ENCODE measurements around the gene LRRC31.

LRRC31 gene

DNA sequence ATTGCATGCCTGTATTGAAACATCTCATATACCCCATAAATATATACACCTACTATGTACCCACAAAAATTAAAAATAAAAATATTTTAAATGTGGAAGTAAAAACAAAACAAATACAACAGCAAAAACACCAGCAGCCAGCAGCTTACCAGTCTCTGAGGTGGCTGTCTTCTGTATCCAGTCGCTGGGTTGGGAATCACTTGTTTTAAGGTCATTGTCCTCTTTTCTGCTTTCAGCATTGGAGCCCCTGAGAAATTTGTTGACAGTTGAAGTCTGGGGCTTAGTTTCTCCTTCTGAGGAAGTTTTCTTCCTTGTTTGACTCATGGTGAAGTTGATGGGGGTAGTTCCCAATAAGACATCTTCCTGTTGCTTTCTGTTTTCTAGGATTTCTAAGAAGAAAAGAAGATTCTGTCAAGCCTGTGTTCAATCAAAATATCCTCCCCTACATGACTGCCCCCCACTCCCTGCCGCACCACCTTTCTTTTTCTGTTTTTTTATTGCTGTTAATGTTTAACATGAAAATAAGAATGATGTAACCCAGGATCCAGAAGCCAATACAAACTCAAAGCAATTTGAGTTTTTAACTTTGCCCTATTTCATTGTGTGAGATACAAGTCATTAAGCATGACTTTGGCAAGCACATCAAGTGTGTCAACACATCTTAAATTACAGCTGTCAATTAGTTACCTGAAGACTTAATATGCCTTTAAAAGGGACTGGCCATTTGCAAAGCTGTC lies at the start of gene LRRC31:
Gene LRRC31 (minus strand): TSS at position 452 of the 737 bp plus-strand sequence. CDS start 128 bp downstream, at position 324.
- no peak for DNase-seq

DNA sequence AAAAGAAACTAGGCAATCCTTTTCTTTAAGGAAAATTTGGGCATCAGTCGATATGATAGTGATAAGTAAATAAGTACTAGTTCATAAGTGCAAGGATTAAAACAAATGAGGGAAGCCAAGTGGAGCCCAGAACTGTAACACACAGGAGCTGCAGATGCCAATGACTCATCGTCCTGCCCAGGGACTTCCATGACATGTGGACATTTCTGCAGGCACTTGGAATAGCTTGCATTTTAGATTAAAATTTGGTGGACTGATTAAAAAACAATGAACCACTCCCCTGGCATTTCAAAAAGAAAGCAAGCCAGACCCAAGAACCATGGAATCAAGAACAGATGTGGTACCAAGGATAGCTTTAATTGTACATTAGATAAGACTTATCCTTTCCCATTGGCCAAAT lies 44.6 kb upstream of the LRRC31 start:
- peak; percentile 5 for DNase-seq

GRCh38 chr3:169913323-169913722 lies 43.6 kb upstream of the LRRC31 start:
- DNase-seq, result no peak

DNA sequence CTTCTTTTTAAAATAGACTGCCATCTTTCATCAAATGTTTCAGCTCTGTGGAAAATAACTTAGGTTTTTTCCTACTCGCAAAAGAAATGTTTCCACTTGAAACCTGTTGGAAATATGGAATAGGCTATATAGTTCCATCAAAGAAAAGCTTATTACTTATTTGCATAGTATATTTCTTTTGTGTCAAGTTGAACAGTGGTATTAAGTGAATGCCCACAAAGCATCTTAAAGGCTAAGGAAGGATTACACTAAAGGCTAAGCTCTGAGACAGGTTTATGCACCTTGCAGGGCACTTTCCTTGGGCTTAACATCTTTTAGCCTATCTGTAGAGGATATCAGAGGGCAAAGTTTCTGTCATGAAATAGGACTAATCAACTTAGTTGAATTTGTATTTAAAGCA lies 41.5 kb upstream of the LRRC31 start, which contains the start of gene SAMD7:
Gene SAMD7 (plus strand): TSS at position 301 of the 400 bp plus-strand sequence. CDS start 7,927 bp downstream, outside the sequence.
- no peak for DNase-seq

DNA sequence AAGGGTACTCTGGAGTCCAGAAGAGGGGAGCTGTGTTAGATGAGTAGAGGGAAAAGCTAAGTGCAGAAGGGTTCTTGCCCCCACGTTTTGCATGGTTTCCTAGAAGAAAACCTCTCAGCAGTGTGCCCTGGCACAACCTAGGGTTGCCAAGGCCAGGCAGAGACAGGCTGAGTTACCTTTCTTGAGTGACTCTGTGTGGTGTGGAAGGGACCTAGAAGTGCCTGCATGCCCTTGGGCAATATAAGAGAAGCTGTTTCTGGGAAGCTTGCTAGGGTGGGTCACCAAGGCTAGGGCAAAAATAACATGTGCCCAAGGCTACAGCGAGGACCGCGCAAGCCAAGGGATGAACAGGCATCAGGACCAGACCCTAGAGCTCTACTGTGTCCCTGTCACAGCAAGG lies 38.2 kb upstream of the LRRC31 start:
- no peak for DNase-seq

DNA sequence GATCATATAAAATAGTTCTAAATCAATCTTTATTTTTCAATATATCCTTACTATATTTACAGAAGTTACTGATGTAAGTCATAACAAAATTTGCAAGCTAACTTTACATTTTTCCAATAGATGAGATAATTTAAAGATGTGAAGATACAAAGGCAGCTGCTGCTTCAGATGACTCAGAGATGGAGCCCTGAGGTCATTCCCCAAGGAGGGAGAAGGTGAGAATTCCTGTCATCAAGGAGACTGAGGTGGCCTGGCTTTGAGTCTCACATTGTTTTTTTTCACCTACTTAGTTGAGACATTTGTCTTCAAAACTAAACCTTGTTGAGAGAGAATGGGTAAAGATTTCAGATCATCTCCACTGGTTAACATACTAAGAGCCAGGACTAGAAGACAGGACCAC lies 37.7 kb upstream of the LRRC31 start:
- no peak for DNase-seq

- no peak for DNase-seq
These were observed 35.7 kb upstream of the LRRC31 start for GRCh38 chr3:169905404-169905803.

DNA sequence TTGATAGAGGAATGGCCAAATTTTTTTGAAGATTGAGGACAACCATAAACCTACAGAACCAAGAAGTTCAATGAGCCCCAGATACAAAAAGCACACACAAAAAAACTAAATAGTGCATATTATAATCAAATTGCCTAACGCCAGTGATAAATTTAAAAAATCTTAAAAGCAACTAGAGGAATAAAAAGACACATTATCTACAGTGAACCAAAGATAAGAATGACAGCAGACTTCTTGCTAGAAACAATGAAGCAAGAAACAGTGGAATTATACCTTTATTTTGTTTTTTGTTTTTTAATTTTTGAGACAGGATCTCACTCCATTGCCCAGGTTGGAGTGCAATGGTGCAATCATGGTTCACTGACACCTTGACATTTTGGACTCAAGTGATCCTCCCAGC lies 31.7 kb upstream of the LRRC31 start:
- no peak for DNase-seq

DNA sequence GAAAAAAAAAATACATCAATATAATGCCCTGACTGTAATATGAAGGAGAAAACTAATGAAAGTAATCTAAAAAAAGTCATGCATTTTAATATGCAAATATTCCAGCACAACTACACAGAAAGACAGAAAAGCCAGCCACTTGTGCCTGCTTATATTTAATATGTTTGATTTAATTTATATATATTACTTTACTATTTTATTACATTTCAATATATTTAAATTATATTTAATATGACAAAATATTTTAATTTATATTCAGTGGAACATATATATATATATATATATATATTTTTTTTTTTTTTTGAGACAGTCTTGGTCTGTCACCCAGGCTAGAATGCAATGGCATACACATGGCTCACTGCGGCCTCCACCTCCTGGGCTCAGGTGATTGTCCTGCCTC lies 27.5 kb upstream of the LRRC31 start:
- DNase-seq, result no peak

DNA sequence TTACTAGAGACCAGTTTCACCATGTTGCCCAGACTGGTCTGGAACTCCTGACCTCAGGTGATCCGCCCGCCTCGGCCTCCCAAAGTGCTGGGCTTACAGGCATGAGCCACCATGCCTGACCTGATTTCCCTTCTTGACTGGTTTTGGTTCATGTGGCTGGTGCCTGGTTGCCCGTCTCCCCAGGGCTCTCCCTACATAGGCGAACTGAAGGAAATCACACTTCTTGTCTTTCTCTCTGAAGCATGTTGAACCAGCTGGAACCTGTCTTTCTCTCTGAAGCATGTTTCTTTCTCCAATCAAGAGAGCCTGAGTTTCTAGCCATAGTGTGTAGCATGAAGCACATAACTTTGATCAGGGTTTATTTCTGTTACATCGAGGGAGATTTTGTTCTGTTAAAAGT lies 25.3 kb upstream of the LRRC31 start:
- DNase-seq, result no peak

DNA sequence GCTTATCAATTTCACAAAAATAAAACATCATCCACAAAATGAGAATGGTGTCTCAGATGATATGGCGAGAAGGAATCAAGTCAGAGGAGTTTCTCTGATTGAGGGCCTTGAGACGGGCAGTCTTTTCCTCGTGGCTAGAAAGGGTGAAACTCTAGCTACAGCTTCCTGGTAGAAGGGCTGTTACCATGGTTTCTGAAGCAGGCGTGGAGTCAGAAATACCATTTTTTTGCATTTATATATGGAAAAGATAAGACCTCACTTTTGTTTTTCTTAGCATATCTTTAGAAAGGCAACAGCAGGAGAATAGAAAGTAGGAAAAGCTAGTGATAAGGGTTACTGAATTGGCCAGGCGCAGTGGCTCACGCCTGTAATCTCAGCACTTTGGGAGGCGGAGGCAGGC lies 24.4 kb upstream of the LRRC31 start:
- DNase-seq, result no peak

DNA sequence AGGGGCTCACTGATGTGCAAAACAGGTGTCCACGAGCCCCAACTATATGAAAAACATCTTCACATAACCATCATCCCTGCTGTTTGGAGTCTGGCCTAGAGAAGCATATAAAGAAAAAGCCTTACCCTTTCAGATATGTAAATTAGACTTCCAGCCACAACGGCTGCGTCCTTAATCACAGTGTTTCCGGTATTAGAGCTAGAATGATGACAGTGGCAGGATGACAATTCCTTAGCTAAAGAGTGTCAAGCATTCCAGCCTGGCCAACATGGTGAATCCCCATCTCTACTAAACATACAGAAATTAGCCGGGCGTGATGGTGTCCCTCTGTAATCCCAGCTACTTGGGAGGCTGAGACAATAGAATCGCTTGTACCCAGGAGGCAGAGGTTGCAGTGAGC lies 22.2 kb upstream of the LRRC31 start:
- no peak for DNase-seq

DNA sequence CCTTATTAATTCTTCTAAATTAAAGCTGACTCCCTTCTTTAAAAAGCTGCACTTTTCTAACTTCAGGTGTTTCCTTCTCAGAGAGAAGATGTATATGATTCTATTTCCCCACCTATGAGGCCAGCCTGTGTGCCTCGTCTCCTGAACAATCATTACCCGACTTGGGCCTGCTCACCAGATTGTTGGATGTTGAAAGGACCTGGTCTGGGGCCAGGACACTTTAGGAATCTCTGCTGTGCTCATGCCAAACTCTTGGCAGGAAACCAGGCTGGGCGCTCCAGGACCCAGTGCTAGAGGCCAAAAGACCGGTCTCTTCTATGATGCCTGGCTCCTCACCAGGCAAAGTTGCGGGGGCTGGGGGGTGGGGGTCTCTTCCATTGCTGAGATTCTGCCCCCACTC lies 16.9 kb upstream of the LRRC31 start:
- peak; percentile 10 for DNase-seq

DNA sequence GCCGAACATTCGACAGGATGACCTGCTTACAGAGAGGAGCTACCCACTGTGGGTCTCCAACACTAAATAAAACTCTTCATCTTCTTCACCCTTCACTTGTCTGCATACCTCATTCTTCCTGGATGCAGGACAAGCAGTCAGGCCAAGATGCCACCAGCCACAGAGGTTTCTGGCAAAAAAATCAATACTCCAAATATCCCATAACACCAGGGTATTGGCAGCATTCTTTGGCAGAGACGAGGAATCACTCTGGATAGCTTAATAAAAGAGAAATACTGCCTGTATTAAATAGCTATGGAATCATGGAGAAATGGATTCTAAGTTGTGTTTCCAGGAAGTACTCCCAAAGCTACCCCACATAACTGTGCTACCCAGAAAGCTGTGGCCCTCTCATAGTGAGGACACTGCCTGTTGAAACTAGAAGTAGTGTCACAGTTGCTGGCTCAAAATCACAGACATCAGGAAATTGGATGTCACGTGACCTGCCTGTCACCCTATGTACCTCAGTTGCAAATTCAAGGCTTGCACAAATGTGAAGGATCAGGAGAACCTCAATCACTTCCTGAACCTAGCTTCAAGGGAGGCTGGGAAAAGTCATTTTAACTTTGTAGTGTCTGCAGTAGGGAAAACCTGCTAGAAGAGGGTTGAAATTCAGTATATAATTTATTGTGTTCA lies 11.0 kb upstream of the LRRC31 start:
- DNase-seq, result no peak

DNA sequence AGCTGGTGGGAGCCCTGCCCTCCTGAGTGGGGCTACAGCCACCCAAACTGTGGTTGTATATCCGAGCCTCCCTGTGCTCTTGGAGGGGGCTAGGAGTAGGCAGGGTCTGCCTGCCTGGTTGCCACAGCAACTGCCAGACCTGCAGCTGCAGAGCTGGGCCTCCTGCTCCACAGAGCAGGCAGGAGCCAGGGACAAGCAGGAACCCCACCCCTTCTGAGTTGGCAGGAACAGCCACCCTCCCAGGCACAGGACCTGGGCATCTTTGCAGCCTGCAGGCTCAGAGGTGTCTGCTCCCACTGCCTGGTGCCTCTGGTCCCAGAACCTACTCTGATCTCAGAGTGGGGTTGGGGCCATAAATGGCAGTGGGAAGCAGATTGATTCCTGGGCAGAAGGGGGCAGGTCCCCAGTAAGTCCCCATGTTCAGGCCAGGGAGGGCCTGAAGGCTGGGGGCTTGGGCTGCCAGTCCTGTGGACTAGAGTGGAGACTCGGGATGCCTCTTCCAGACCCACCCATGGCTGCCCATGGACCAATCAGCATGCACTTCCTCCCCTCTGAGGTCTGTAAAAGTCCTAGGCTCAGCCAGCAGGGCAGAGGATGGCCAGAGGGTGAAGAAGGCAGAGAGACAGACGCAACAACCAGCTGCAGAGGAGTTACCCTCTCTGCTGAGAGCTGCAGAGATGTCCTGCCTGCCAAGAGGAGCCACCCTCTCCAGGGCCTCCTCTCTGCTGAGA lies 10.3 kb upstream of the LRRC31 start:
- no peak for DNase-seq

- no peak for DNase-seq
These were observed 9.3 kb upstream of the LRRC31 start for GRCh38 chr3:169879013-169879557.

DNA sequence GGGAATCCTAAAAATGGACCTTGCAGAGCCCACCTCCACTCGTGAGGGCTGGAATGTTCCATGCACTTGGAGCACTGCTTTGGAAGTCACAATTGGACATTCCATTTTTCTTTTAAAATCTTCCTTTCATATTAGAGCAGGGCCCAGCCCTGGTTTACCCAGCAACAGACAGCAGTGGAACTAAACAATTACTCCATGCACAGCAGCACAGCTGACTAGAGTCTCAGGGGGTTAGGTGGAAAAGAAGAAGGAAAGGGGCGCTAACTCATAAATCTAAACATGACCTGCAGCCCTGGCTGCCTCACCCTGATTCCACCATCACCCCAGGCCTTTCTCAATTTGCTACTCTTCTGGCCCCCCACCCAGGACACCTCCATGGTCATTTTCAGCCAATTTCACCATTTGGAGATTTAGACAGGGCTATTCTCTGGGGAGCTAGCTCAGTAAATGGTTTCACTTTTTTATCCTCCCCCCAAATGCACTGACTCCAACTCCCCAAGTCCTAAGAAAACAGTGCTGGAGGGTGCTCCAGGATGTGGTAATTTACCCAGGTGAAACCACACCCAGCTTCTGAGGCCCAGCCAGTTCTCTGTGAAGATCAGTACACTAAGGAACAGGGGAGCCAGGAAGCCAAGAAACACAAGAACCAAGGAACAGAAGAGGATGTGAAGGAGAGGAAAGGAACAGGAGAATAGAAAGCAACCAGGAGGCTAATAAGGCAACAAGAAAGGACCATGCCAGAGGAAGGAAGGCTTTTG lies 1.6 kb upstream of the LRRC31 start:
- no peak for DNase-seq

DNA sequence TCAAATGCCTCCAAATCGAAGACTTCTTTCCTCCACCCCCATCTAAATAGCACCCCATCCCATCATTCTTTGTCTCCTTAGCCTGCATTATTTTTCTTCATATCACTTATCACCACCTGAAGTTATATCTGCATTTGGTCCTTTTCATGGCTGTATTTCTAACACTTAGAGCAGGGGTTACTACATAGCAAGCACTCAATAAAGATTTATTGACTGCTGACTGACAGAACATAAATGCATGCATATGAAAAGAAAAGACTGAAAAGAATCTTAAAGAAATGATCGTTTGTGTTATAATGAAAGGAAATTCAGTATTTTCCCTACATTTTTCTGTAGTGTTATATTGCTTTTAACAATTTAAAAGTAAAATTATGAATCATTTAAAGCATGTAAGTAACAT lies 1.4 kb downstream of the LRRC31 start:
- no peak for DNase-seq

- DNase-seq, result no peak
These were observed 2.0 kb downstream of the LRRC31 start for GRCh38 chr3:169867584-169868210.

DNA sequence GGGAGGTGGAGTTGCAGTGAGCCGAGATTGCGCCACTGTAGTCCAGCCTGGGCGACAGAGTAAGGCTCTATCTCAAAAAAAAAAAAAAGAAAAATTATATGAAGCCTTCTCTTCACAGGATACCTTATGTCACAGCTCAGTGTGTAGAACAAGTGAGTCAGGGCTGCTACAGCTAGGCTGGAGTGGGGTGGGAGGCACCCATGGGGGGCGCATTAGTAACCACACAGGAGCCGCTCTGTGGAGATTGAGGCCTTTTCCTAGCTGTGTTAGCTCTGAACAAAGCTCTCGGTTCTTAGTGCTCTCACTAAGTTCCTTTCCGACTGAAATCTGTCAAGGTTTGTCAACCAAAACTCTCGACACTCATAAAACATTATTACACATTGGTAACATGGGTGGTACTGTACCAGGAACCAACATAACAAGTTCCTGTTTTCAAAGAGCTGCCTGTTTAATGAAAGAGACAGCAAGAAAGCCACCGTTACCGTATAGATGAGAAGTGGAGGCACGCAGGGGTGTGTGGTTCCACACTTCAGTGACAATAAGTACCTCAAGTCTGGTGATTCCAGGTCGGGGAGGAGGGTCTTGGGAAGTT lies 4.5 kb downstream of the LRRC31 start:
- DNase-seq, result no peak

- no peak for DNase-seq
These were observed 5.5 kb downstream of the LRRC31 start for GRCh38 chr3:169864270-169864669.

- peak; percentile 60 for DNase-seq
These were observed 6.3 kb downstream of the LRRC31 start for GRCh38 chr3:169863458-169863899.
